ENCODE results near the gene CDK14.

GRCh38 chr7:90736316-90736715 lies 140.2 kb downstream of the CDK14 start:
- TF ChIP-seq, protein P1, sequence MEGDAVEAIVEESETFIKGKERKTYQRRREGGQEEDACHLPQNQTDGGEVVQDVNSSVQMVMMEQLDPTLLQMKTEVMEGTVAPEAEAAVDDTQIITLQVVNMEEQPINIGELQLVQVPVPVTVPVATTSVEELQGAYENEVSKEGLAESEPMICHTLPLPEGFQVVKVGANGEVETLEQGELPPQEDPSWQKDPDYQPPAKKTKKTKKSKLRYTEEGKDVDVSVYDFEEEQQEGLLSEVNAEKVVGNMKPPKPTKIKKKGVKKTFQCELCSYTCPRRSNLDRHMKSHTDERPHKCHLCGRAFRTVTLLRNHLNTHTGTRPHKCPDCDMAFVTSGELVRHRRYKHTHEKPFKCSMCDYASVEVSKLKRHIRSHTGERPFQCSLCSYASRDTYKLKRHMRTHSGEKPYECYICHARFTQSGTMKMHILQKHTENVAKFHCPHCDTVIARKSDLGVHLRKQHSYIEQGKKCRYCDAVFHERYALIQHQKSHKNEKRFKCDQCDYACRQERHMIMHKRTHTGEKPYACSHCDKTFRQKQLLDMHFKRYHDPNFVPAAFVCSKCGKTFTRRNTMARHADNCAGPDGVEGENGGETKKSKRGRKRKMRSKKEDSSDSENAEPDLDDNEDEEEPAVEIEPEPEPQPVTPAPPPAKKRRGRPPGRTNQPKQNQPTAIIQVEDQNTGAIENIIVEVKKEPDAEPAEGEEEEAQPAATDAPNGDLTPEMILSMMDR (IDR thresholded peaks at IDR 0.05), result no peak
- TF ChIP-seq EZH2phosphoT487 (IDR thresholded peaks at IDR 0.05), result no peak
- TF ChIP-seq EZH2 (IDR thresholded peaks at IDR 0.05), result no peak
